NCI-H187 (cell line): Measurements from ENCODE around the gene OLA1.
A peak's percentile ranks its signal among the peaks of the same experiment; 100 is the strongest.
"Not testable (repeated sequence)": the region's sequence is repeated elsewhere in the genome, so short reads cannot be mapped to it uniquely, and the experiment has no call there.

ENCODE experiments used
- DNase-seq, 2 experiments: peaks; one replicate each; lab custom pipeline; 2025; lab: John Stamatoyannopoulos, UW

OLA1 gene

GRCh38 chr2:174248187-174248997 lies at the start of gene OLA1:
Gene OLA1, minus strand, starts transcription at chr2:174248532. Its CDS starts 1,717 bp downstream, at chr2:174246815.
- DNase-seq: peak; percentile 57 to 87

GRCh38 chr2:174292908-174293307 lies 44.6 kb upstream of the OLA1 start:
- DNase-seq: no peak

GRCh38 chr2:174286172-174286571 lies 37.8 kb upstream of the OLA1 start:
- DNase-seq: no peak

GRCh38 chr2:174282441-174282840 lies 34.1 kb upstream of the OLA1 start:
- no peak for DNase-seq

- no peak for DNase-seq
Measured at GRCh38 chr2:174281736-174282135, 33.4 kb upstream of the OLA1 start.

- no peak for DNase-seq
Measured at GRCh38 chr2:174280596-174280995, 32.3 kb upstream of the OLA1 start.

GRCh38 chr2:174270263-174270662 lies 21.9 kb upstream of the OLA1 start:
- DNase-seq: not testable (repeated sequence)

GRCh38 chr2:174266288-174266687 lies 18.0 kb upstream of the OLA1 start:
- DNase-seq: no peak

- DNase-seq: no peak
Measured at GRCh38 chr2:174263997-174264396, 15.7 kb upstream of the OLA1 start.

GRCh38 chr2:174259981-174260380 lies 11.6 kb upstream of the OLA1 start:
- no peak for DNase-seq

- DNase-seq: no peak
Measured at GRCh38 chr2:174254267-174254666, 5.9 kb upstream of the OLA1 start.

GRCh38 chr2:174248998-174249592 lies 763 bp upstream of the OLA1 start:
- DNase-seq: no peak

- DNase-seq: no peak
Measured at GRCh38 chr2:174247474-174248186, 702 bp downstream of the OLA1 start.

- no peak for DNase-seq
Measured at GRCh38 chr2:174246944-174247381, 1.4 kb downstream of the OLA1 start.

- DNase-seq: not testable (repeated sequence)
Measured at GRCh38 chr2:174245628-174246027, 2.7 kb downstream of the OLA1 start.

GRCh38 chr2:174245065-174245464 lies 3.3 kb downstream of the OLA1 start:
- DNase-seq: no peak

GRCh38 chr2:174243812-174244211 lies 4.5 kb downstream of the OLA1 start:
- no peak for DNase-seq

GRCh38 chr2:174240097-174240496 lies 8.2 kb downstream of the OLA1 start:
- DNase-seq: no peak

- DNase-seq: no peak
Measured at GRCh38 chr2:174236429-174236828, 11.9 kb downstream of the OLA1 start.

GRCh38 chr2:174235680-174236079 lies 12.7 kb downstream of the OLA1 start:
- DNase-seq: no peak

- no peak for DNase-seq
Measured at GRCh38 chr2:174233771-174234275, 14.5 kb downstream of the OLA1 start.

GRCh38 chr2:174227748-174228147 lies 20.6 kb downstream of the OLA1 start:
- DNase-seq: no peak
